Liver (tissue), 9 donors: ENCODE measurements around the gene MAML3. TPM values are rescaled to one million over a fixed set of nuclear protein-coding genes. Genes with fewer than 3 reads are reported as not detected.

Experiments used
- DNase-seq: peaks from one replicate; pipeline ENCODE4 v3.0.0-alpha.2; 2017; ENCODE audit warnings: low spot score
- H3K27ac ChIP-seq, 2 donors: one replicate each; pipeline ENCODE4 v1.7.0; 2013; ENCODE audit warnings: inconsistent platforms in 2 of 2, low read length in 2 of 2, control low read depth in 1 of 2, low read depth in 1 of 2, mild to moderate bottlenecking in 1 of 2
- H3K27me3 ChIP-seq, 4 donors: one replicate each; pipeline versions ENCODE4 v1.6.1 to v1.7.0; 2013; ENCODE audit warnings: low read length in 3 of 4, inconsistent platforms in 1 of 4, mild to moderate bottlenecking in 1 of 4, moderate library complexity in 1 of 4; ENCODE audit not compliant: control insufficient read depth in 4 of 4, insufficient read depth in 4 of 4
- H3K36me3 ChIP-seq, 4 donors: one replicate each; pipeline versions ENCODE4 v1.6.1 to v1.7.0; 2013; ENCODE audit warnings: low read length in 3 of 4, mild to moderate bottlenecking in 3 of 4, low read depth in 1 of 4, moderate library complexity in 1 of 4; ENCODE audit not compliant: control insufficient read depth in 4 of 4, insufficient read depth in 3 of 4
- H3K4me1 ChIP-seq, 4 donors: one replicate each; pipeline versions ENCODE4 v1.6.1 to v1.7.0; 2013; ENCODE audit warnings: low read length in 3 of 4, mild to moderate bottlenecking in 3 of 4, moderate library complexity in 1 of 4; ENCODE audit not compliant: control insufficient read depth in 4 of 4, insufficient read depth in 4 of 4
- H3K4me3 ChIP-seq, 3 donors: one replicate each; pipeline versions ENCODE4 v1.6.1 to v1.7.0; 2013; ENCODE audit warnings: low read length in 3 of 3, control low read depth in 1 of 3, low read depth in 1 of 3, mild to moderate bottlenecking in 1 of 3
- H3K9ac ChIP-seq, 2 donors: one replicate each; pipeline ENCODE4 v1.7.0; 2013; ENCODE audit warnings: low read length in 2 of 2, mild to moderate bottlenecking in 2 of 2, moderate library complexity in 2 of 2, control low read depth in 1 of 2, low read depth in 1 of 2
- H3K9me3 ChIP-seq, 4 donors: one replicate each; pipeline versions ENCODE4 v1.6.1 to v1.7.0; 2013; ENCODE audit warnings: low read length in 3 of 4; ENCODE audit not compliant: control insufficient read depth in 4 of 4
- EGR1 ChIP-seq, 2 donors: IDR thresholded peaks; 2 replicates each; pipeline ENCODE4 v1.6.1; 2016 to 2018; ENCODE audit warnings: antibody characterized with exemption in 2 of 2, low read depth in 2 of 2
- FOXA1 ChIP-seq: IDR thresholded peaks from 2 replicates; pipeline ENCODE4 v1.6.1; 2016; ENCODE audit warnings: antibody characterized with exemption
- FOXA2 ChIP-seq: IDR thresholded peaks from 2 replicates; pipeline ENCODE4 v1.6.1; 2016; ENCODE audit warnings: antibody characterized with exemption
- GABPA ChIP-seq, 2 donors: IDR thresholded peaks in 1 of 2; conservative IDR thresholded peaks in 1 of 2; 2 replicates each; pipeline ENCODE4 v1.6.1; 2016; ENCODE audit warnings: antibody characterized with exemption in 2 of 2, mild to moderate bottlenecking in 1 of 2, moderate library complexity in 1 of 2
- HNF4A ChIP-seq, 2 donors: conservative IDR thresholded peaks; 2 replicates each; pipeline ENCODE4 v1.6.1; 2016; ENCODE audit warnings: antibody characterized with exemption in 2 of 2, mild to moderate bottlenecking in 2 of 2
- HNF4G ChIP-seq: IDR thresholded peaks from 2 replicates; pipeline ENCODE4 v1.6.1; 2016; ENCODE audit warnings: antibody characterized with exemption
- JUND ChIP-seq, 2 donors: IDR thresholded peaks; 2 replicates each; pipeline ENCODE4 v1.6.1; 2016; ENCODE audit warnings: antibody characterized with exemption in 2 of 2
- MAX ChIP-seq: IDR thresholded peaks from 2 replicates; pipeline ENCODE4 v1.6.1; 2016; ENCODE audit warnings: antibody characterized with exemption
- NR2F2 ChIP-seq: IDR thresholded peaks from 2 replicates; pipeline ENCODE4 v1.6.1; 2016; ENCODE audit warnings: antibody characterized with exemption
- RAD21 ChIP-seq, 2 donors: IDR thresholded peaks; 2 replicates each; pipeline ENCODE4 v1.6.1; 2016; ENCODE audit warnings: antibody characterized with exemption in 2 of 2, mild to moderate bottlenecking in 2 of 2
- REST ChIP-seq: IDR thresholded peaks from 2 replicates; pipeline ENCODE4 v1.6.1; 2016; ENCODE audit warnings: antibody characterized with exemption, mild to moderate bottlenecking
- RXRA ChIP-seq, 2 donors: IDR thresholded peaks; 2 replicates each; pipeline ENCODE4 v1.6.1; 2017 to 2018; ENCODE audit warnings: antibody characterized with exemption in 2 of 2, mild to moderate bottlenecking in 1 of 2
- SP1 ChIP-seq: IDR thresholded peaks from 2 replicates; pipeline ENCODE4 v1.6.1; 2018; ENCODE audit warnings: antibody characterized with exemption, mild to moderate bottlenecking
- TAF1 ChIP-seq: conservative IDR thresholded peaks from 2 replicates; pipeline ENCODE4 v1.6.1; 2016; ENCODE audit warnings: antibody characterized with exemption, mild to moderate bottlenecking
- YY1 ChIP-seq: IDR thresholded peaks from 2 replicates; pipeline ENCODE4 v1.6.1; 2016; ENCODE audit warnings: antibody characterized with exemption, mild to moderate bottlenecking
- ZBTB33 ChIP-seq: IDR thresholded peaks from 2 replicates; pipeline ENCODE4 v1.6.1; 2016; ENCODE audit warnings: antibody characterized with exemption
- WGBS: extraction: QIAGEN DNeasy Blood & Tissue Kit; methylation state at CpG from one replicate; pipeline ENCODE4 v1.1.7; 2013; 5-methylcytosine and 5-hydroxymethylcytosine counted together
- polyA plus RNA-seq, 2 donors: library from polyadenylated mRNA; stranded (reverse) in 1 of 2; unstranded in 1 of 2; fragments of 200-250 nt in 1 of 2; fragments of >200 nt in 1 of 2; fragmentation: Nextera tagmentation in 1 of 2; extraction: Ambion mirVana in 1 of 2; gene quantifications; one replicate each; pipeline versions ENCODE4 v1.2.1 to v1.2.3, GENCODE V29; 2013 to 2015
- total RNA-seq, 2 donors: library from RNA; depleted of rRNA; stranded (reverse); fragments of >200 nt; gene quantifications; one replicate each; pipeline ENCODE4 v1.2.3, GENCODE V29; 2014
- TF ChIP-seq, protein P1 (sequence below): IDR thresholded peaks from 2 replicates; pipeline ENCODE4 v1.6.1; 2016; ENCODE audit warnings: antibody characterized with exemption
- TF ChIP-seq, protein P2 (sequence below): fragments of 150-350 bp; IDR thresholded peaks from 2 replicates; pipeline ENCODE4 v1.5.1; 2017; ENCODE audit warnings: improper control_type of control experiment, low read depth, low read length; ENCODE audit not compliant: missing input control
- donor health status: healthy.
- donor health status: healthy.
- donor health status: healthy.
- donor health status: healthy.
- donor health status: healthy.

The MAML3 gene
- total and polyA plus RNA-seq, 4 donors = 1.3 to 4.3 (median 2.7) TPM

DNA sequence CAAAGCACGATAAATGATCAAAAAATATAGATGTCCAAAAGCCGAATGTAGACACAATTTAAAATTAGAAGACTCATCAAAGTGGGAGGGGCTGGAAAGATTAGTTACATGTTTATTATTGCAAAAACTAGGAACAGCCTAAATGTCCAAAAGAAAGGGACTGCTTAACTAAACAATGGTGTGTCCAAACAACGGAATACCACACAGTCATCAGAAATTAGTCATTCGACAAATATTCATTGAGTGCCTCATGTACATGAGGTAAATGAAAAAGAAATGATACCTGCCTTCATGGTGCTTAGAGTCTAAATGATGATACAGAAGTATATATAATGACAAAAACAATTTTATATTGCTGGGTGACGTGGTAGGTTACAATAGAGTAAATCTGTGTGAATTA, 139.7 kb downstream of the MAML3 start (continued):
- no peak for TF ChIP-seq ZBTB33
- TF ChIP-seq FOXA1 = no peak
- TF ChIP-seq NR2F2 = no peak
- TF ChIP-seq HNF4G = no peak
- TF ChIP-seq RAD21 (IDR thresholded peaks at IDR 0.05) = no peak
- TF ChIP-seq, protein P1, sequence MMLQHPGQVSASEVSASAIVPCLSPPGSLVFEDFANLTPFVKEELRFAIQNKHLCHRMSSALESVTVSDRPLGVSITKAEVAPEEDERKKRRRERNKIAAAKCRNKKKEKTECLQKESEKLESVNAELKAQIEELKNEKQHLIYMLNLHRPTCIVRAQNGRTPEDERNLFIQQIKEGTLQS = no peak

DNA sequence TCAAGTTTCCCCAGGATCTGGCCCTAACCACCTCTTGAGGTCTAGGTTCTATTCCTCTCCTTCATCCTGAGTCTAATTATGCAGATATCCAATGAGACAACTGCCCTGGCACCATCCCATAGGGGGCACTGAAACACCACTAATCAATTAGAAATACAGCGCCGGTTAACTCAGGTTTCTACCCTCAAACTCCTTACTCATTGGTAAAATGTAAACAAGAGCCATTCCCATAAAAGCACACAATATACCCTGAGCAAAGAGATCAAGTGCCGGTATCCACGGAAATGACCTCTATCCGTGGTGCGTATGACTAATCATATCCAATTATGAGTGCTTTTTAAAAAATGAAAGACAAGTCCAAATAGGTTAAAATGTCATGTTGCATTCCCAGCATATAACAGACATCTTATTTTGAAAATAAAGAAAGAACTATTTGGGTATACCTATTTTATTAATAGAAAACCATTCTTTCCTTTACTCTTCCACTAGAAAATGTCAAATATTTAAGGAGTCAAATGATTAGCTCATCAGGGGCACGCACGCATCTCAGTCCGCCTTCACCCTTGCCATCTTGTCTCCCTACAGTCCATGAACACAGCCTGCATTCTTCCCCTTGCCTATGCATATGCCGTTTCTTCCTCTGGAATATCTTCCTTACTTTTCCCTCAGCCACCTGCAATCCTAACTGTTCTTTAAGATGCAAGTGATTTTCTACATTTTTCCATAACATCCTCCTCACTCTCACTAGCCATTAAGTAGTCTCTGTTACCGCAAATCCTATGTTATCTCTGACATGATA, 141.1 kb downstream of the MAML3 start:
- Histone ChIP-seq H3K27ac (no peak overlapping the region), H3K36me3 (no peaks in the 10 kb centered on the region), H3K9me3 (peaks cover 0 to 3% (median 1%) of the 10 kb centered on the region in 4 donors), H3K4me1 (peaks cover 0 to 7% (median 3%) of the 10 kb centered on the region in 4 donors), H3K4me3 (no peak overlapping the region), H3K27me3 (no peaks in the 10 kb centered on the region), H3K9ac (no peak overlapping the region)
- DNase-seq = peak; percentile 40
- WGBS = 45% methylated on average over 11 of the region's 11 CpGs
- TF ChIP-seq HNF4G (no peak), HNF4A (conservative IDR thresholded peaks at IDR 0.05) (peak in 1 of 2 donors; percentile 16), SP1 (peak; percentile 13), FOXA1 (no peak), RAD21 (IDR thresholded peaks at IDR 0.05) (peak; percentile 92 to 95), JUND (IDR thresholded peaks at IDR 0.05) (no peak), NR2F2 (no peak), FOXA2 (peak; percentile 73), REST (no peak), MAX (no peak), RXRA (IDR thresholded peaks at IDR 0.05) (peak; percentile 22 to 39), ZBTB33 (no peak), YY1 (no peak), EGR1 (IDR thresholded peaks at IDR 0.05; ENCODE audit: low read depth in 2 of 2) (no peak), TAF1 (no peak), GABPA (IDR thresholded peaks at IDR 0.05 in 1 of 2, conservative IDR thresholded peaks at IDR 0.05 in 1 of 2) (no peak)
- TF ChIP-seq, protein P1 = no peak
- TF ChIP-seq, protein P2, sequence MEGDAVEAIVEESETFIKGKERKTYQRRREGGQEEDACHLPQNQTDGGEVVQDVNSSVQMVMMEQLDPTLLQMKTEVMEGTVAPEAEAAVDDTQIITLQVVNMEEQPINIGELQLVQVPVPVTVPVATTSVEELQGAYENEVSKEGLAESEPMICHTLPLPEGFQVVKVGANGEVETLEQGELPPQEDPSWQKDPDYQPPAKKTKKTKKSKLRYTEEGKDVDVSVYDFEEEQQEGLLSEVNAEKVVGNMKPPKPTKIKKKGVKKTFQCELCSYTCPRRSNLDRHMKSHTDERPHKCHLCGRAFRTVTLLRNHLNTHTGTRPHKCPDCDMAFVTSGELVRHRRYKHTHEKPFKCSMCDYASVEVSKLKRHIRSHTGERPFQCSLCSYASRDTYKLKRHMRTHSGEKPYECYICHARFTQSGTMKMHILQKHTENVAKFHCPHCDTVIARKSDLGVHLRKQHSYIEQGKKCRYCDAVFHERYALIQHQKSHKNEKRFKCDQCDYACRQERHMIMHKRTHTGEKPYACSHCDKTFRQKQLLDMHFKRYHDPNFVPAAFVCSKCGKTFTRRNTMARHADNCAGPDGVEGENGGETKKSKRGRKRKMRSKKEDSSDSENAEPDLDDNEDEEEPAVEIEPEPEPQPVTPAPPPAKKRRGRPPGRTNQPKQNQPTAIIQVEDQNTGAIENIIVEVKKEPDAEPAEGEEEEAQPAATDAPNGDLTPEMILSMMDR = peak; percentile 80
